ENCODE measurements around the gene RAB35.

RAB35 gene

DNA sequence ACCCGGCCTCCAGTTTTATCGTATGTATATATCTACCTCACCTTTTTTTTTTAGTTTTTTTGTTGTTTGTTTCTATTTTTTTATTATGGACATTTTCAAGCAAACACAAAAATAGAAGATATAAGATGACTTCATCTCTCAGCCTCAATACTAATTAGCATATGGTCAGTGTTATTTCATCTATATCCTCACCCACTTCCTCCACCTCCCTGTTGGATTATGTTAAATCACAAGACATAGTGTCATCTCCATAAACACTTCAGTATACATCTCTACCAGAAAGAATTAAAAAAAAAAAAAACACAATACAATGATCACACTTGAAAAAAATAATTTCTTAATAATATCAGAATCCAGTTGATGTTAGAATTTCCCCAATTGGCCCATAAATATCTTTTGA is 34.9 kb downstream of the RAB35 start:
- DNase-seq = no peak

GRCh38 chr12:120079411-120080400 is 36.8 kb downstream of the RAB35 start:
- DNase-seq = no peak

DNA sequence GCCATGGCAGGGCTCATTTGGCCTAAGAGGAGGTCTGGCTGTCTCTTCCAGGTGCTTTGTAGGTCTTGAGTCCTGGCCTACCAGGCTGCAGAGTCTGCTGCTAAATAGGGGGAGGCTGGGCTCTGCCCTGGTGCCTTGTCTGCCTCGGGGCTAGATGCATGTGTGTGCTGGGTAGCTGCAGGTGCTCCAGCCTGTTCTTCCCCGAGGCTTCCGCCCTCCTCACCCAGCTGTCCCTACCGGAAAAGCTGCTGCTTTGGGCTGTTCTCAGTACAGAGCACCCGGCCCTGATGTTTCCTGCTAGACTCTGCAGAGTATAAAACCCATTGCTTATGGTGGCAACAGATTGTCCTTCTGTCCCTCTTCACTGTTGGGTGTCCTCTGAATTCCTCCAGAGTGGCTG is 37.7 kb downstream of the RAB35 start:
- no peak for DNase-seq

DNA sequence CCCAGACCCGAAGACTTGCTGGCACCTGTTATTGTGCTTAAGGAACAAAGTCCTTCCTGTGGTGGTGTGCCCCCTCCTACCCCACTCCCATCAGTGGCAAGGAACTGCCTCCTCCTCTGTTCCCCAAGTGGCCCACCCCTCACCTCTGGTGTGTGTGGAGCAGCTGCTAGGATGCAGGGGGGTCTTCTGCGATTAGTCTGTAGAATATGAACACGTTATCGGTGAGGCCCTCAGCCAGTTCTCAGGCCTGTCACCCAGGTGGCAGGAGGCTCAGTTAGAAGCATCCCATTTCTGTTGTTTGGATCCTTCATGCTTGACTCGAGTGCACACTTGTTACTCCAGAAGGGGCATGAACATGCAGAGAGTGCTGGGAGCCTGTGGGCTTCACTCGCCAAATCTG is 39.3 kb downstream of the RAB35 start:
- no peak for DNase-seq

GRCh38 chr12:120076651-120077050 is 39.9 kb downstream of the RAB35 start:
- DNase-seq = no peak

GRCh38 chr12:120075034-120075616 is 41.4 kb downstream of the RAB35 start:
- no peak for DNase-seq

DNA sequence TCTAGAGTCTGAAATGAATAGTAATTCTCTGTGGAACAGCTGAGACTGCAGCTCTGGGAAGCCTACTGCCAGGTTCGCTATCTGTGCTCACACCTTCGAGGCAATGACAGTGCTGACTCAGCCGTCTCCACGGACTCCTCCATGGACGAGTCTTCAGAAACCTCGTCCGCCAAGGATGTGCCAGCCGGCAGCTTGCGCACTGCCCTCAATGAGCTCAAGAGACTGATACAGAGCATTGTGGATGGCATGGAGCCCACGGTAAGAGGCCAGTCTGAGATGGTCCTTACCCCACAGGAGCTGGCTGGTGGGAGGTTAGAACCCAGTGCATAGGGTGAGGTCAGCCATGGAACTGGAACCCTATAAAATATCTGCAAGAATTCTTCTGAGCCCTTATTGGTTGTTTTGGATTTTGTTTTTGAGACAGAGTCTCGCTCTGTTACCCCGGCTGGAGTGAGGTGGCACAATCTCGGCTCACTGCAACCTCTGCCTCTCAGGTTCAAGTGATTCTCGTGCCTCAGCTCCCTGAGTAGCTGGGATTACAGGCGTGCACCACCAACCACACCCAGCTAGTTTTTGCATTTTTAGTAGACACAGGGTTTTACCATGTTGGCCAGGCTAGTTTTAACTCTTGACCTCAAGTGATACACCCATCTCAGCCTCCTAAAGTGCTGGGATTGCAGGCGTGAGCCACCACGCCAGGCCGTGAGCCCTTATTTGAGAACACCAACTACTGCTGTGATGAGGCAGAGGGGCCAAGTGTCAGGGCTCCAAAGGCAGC is 43.9 kb downstream of the RAB35 start:
- DNase-seq = no peak

- DNase-seq = no peak
These were observed 45.0 kb downstream of the RAB35 start for GRCh38 chr12:120071493-120072020.

GRCh38 chr12:120069278-120069677 is 47.3 kb downstream of the RAB35 start:
- DNase-seq = no peak

- DNase-seq = no peak
These were observed 48.7 kb downstream of the RAB35 start for GRCh38 chr12:120067901-120068300.

- no peak for DNase-seq
These were observed 49.3 kb downstream of the RAB35 start for GRCh38 chr12:120067084-120067869.

- no peak for DNase-seq
These were observed 50.2 kb downstream of the RAB35 start for GRCh38 chr12:120066341-120066740.

DNA sequence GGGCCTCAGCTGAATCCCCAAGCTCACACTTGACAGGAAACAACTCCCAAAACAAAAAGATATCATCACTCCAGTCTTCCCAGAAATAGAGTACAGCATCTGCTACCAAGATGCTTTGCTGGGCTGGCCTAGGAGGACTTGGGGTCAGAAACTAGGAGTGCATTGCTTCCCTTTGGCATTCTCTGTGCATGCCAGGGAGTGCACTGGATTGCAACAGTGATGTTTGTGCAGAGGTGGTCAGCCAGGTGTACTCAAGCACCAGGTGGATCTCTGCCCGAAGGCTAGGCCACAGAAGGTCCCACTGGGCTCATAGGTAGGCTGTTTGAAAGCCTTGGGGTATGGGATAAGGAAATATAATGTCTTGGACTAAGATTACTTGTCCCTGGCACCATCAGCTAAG is 51.1 kb downstream of the RAB35 start:
- DNase-seq = no peak

DNA sequence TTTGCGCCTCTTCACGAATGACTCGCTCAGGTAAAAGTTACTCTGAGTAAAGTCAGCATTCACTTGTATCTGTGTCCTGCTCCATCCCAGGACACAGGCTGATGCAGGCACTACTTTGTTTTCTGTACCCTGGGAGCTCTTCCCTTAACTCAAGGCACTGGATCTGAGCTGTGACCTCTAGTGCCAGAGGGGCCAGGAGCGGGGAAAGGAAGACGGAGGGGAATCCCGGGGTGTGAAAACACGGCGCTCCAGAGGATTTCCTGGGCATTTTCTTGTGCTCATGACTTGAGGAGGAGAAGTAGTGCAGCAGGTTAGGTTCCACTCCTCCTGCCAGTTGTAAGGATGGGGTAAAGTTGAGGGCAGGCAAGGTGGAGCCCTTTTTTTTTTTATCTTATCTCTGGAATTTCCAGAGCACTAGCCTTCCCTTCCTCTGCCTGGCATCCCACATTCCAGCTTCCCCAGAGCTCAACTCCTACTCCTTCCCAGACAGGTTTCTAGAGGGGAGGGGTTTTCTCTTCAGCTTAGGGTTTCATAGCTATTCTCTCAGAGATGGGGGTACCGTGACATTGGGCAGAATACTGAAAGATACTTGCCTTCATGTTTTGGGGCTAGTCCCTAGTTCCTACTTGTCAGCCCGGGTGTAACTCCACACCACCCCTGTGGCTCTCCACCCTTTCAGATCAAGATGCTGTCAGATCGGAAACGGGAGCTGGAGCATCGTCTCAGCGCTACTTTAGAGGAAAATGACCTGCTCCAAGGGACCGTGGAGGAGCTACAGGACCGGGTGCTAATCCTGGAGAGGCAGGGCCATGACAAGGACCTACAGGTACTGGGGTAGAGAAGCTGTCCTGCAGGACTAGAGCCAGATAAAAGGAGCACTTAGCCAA is 52.3 kb downstream of the RAB35 start:
- no peak for DNase-seq

GRCh38 chr12:120062976-120063579 is 53.5 kb downstream of the RAB35 start:
- DNase-seq = no peak

DNA sequence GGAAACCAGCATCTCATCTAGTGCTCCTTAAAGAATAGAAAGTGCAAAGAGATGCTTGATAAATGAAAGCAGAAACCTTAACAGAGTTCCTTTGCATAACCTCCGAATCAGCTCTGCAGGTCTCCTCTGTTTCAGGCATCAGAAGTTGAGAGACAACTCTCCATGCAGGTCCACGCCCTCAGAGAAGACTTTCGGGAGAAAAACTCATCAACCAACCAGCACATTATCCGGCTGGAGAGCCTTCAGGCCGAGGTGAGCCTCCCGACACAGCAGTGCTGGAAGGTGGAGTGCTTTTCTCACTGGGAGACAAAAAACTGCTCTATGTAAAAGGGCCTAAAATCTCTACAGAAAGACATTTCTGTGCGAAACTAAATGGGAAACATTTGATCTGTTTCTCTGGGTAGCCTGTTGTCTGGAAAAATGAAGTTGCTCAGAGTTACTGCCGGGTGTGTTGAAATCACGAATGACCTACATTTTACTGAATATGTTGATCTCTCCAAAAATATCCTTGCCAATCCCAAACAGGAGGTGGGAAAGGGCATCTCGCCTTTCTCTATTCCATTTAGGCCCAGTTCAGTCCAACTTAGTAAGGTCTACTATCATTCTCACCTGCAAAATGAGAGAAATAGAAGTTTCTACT is 54.9 kb downstream of the RAB35 start:
- DNase-seq = no peak

- DNase-seq = no peak
These were observed 55.8 kb downstream of the RAB35 start for GRCh38 chr12:120060717-120061116.

- DNase-seq = no peak
These were observed 56.4 kb downstream of the RAB35 start for GRCh38 chr12:120060196-120060595.

DNA sequence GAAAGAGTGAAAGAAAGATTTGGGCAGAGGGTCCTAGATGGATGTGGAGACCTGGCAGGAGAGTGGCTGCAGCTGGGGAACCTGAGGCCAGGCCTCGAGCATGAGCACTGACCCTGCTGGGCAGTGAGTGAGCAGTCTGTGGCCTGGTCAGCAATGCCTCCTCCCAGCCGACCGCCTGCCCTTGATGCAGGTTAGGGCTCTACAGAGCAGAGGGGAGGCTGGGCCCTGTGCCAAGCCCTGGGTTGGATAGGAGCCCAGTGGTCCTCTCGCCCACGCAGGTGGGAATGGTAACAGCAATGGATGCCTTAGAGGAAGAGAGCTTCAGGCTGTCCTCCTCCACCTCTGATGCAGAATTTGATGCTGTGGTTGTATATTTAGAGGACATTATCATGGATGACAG is 59.8 kb downstream of the RAB35 start:
- DNase-seq = no peak

GRCh38 chr12:120055231-120056000 is 61.1 kb downstream of the RAB35 start:
- no peak for DNase-seq
